Osteoblast (primary cell): ENCODE measurements around the gene PLEKHM1. TPM values are rescaled to one million over a fixed set of nuclear protein-coding genes. Genes with fewer than 3 reads are reported as not detected.
A peak's percentile ranks its signal among the peaks of the same experiment; 100 is the strongest.
"Not testable (repeated sequence)": the region's sequence is repeated elsewhere in the genome, so short reads cannot be mapped to it uniquely, and the experiment has no call there.

Experiments used
- DNase-seq: peaks from one replicate; pipeline ENCODE4 v3.0.0; 2011; ENCODE audit warnings: low spot score, mixed read lengths; ENCODE audit not compliant: insufficient read length; ENCODE audit errors: missing footprints
- H2AFZ ChIP-seq: 2 replicates; pipeline ENCODE4 v1.6.0; 2011; ENCODE audit warnings: mild to moderate bottlenecking, low read length
- H3K27ac ChIP-seq: 2 replicates; pipeline ENCODE4 v1.5.1; 2011; ENCODE audit warnings: mild to moderate bottlenecking, low read depth, low read length, moderate library complexity
- H3K27me3 ChIP-seq: 2 replicates; pipeline ENCODE4 v1.6.0; 2012; ENCODE audit warnings: mild to moderate bottlenecking, control low read depth, inconsistent platforms, low read length, moderate library complexity; ENCODE audit not compliant: insufficient read depth
- H3K36me3 ChIP-seq: 2 replicates; pipeline ENCODE4 v1.5.1; 2011; ENCODE audit warnings: mild to moderate bottlenecking, low read length, control low read depth, moderate library complexity; ENCODE audit not compliant: insufficient read depth
- H3K4me1 ChIP-seq: 2 replicates; pipeline ENCODE4 v1.5.1; 2011; ENCODE audit warnings: mild to moderate bottlenecking, low read length, control low read depth, moderate library complexity; ENCODE audit not compliant: insufficient read depth
- H3K4me2 ChIP-seq: 2 replicates; pipeline ENCODE4 v1.6.0; 2011; ENCODE audit warnings: mild to moderate bottlenecking, low read length; ENCODE audit not compliant: insufficient read depth
- H3K4me3 ChIP-seq: fragments of 200-600 bp; sonication (generic); 3 replicates; pipeline ENCODE4 v1.5.1; 2012; ENCODE audit warnings: mild to moderate bottlenecking, low read length, inconsistent platforms; ENCODE audit not compliant: insufficient read depth
- H3K79me2 ChIP-seq: 2 replicates; pipeline ENCODE4 v1.6.0; 2012; ENCODE audit warnings: mild to moderate bottlenecking, low read length, control low read depth, inconsistent platforms; ENCODE audit not compliant: insufficient read depth
- H3K9me3 ChIP-seq: 2 replicates; pipeline ENCODE4 v1.5.1; 2011; ENCODE audit warnings: low read depth, low read length, control low read depth
- H4K20me1 ChIP-seq: 2 replicates; pipeline ENCODE4 v1.6.0; 2012; ENCODE audit warnings: mild to moderate bottlenecking, low read length, control low read depth; ENCODE audit not compliant: insufficient read depth
- total RNA-seq: library from RNA; depleted of rRNA; stranded (reverse); fragments of >200 nt; gene quantifications from 2 replicates; pipeline ENCODE4 v1.2.3, GENCODE V29; 2012

The PLEKHM1 gene
- total RNA-seq, result 30.8 and 38.0 TPM in 2 replicates

- Histone ChIP-seq H3K4me2 (peak within 1 kb of the TSS; percentile 81), H3K4me3 (peak within 1 kb of the TSS; percentile 75), H3K79me2 (peaks cover 23% of the 10 kb centered on the region), H2AFZ (peak within 1 kb of the TSS; percentile 78), H3K27ac (peak within 1 kb of the TSS; percentile 61)
- not testable (repeated sequence) for H4K20me1 ChIP-seq, H3K9me3 ChIP-seq, H3K4me1 ChIP-seq, H3K27me3 ChIP-seq, H3K36me3 ChIP-seq
- peak; percentile 92 for DNase-seq
Measured at GRCh38 chr17:45490615-45491433, at the start of gene PLEKHM1. Gene PLEKHM1 (minus strand): TSS chr17:45490721. CDS start chr17:45482484, 8,237 bp downstream.

GRCh38 chr17:45538168-45538567, 47.6 kb upstream of the PLEKHM1 start:
- not testable (repeated sequence) for H3K4me3 ChIP-seq, H2AFZ ChIP-seq, H3K27ac ChIP-seq, H3K9me3 ChIP-seq, DNase-seq, H3K4me2 ChIP-seq, H3K79me2 ChIP-seq, H3K27me3 ChIP-seq, H4K20me1 ChIP-seq, H3K4me1 ChIP-seq, H3K36me3 ChIP-seq

GRCh38 chr17:45506072-45506471, 15.6 kb upstream of the PLEKHM1 start:
- H3K79me2 ChIP-seq, H3K27ac ChIP-seq, H3K27me3 ChIP-seq, H4K20me1 ChIP-seq, DNase-seq, H3K4me2 ChIP-seq, H3K9me3 ChIP-seq, H2AFZ ChIP-seq, H3K4me3 ChIP-seq, H3K36me3 ChIP-seq, H3K4me1 ChIP-seq: not testable (repeated sequence)

GRCh38 chr17:45505183-45505582, 14.7 kb upstream of the PLEKHM1 start:
- H4K20me1 ChIP-seq, H2AFZ ChIP-seq, H3K4me2 ChIP-seq, DNase-seq, H3K4me3 ChIP-seq, H3K4me1 ChIP-seq, H3K9me3 ChIP-seq, H3K27me3 ChIP-seq, H3K36me3 ChIP-seq, H3K79me2 ChIP-seq, H3K27ac ChIP-seq: not testable (repeated sequence)

GRCh38 chr17:45501092-45501707, 10.7 kb upstream of the PLEKHM1 start:
- not testable (repeated sequence) for H4K20me1 ChIP-seq, H3K36me3 ChIP-seq, H3K9me3 ChIP-seq, H3K79me2 ChIP-seq, H3K4me2 ChIP-seq, H3K4me1 ChIP-seq, H2AFZ ChIP-seq, H3K27ac ChIP-seq, H3K27me3 ChIP-seq, H3K4me3 ChIP-seq, DNase-seq

GRCh38 chr17:45500478-45500877, 10.0 kb upstream of the PLEKHM1 start:
- H3K27ac ChIP-seq, H3K36me3 ChIP-seq, H3K4me2 ChIP-seq, H2AFZ ChIP-seq, H3K9me3 ChIP-seq, DNase-seq, H3K27me3 ChIP-seq, H3K4me3 ChIP-seq, H3K4me1 ChIP-seq, H3K79me2 ChIP-seq, H4K20me1 ChIP-seq: not testable (repeated sequence)

- not testable (repeated sequence) for H3K9me3 ChIP-seq, H3K27me3 ChIP-seq, H2AFZ ChIP-seq, H3K4me3 ChIP-seq, H4K20me1 ChIP-seq, H3K4me2 ChIP-seq, DNase-seq, H3K27ac ChIP-seq, H3K79me2 ChIP-seq, H3K36me3 ChIP-seq, H3K4me1 ChIP-seq
Measured at GRCh38 chr17:45499208-45499607, 8.7 kb upstream of the PLEKHM1 start.

- not testable (repeated sequence) for H3K4me1 ChIP-seq, H3K36me3 ChIP-seq, H3K4me2 ChIP-seq, DNase-seq, H3K4me3 ChIP-seq, H3K27ac ChIP-seq, H2AFZ ChIP-seq, H3K27me3 ChIP-seq, H4K20me1 ChIP-seq, H3K79me2 ChIP-seq, H3K9me3 ChIP-seq
Measured at GRCh38 chr17:45498377-45498776, 7.9 kb upstream of the PLEKHM1 start.

GRCh38 chr17:45497449-45497848, 6.9 kb upstream of the PLEKHM1 start:
- not testable (repeated sequence) for H3K9me3 ChIP-seq, H3K27ac ChIP-seq, DNase-seq, H3K4me3 ChIP-seq, H2AFZ ChIP-seq, H3K4me2 ChIP-seq, H3K79me2 ChIP-seq, H3K27me3 ChIP-seq, H3K4me1 ChIP-seq, H3K36me3 ChIP-seq, H4K20me1 ChIP-seq
